HEK293 (cell line): ENCODE data around the gene LRRC49.
A peak's percentile ranks its signal among the peaks of the same experiment; 100 is the strongest.

ENCODE experiments used
- GLI4 ChIP-seq: fragments of 450-650 bp; formaldehyde crosslinking; IDR thresholded peaks from 2 replicates; pipeline ENCODE4 v1.5.1; 2016; ENCODE audit warnings: missing biosample characterization, missing genetic modification characterization
- HOXD13 ChIP-seq: sonication (generic); formaldehyde crosslinking; IDR thresholded peaks from 2 replicates; pipeline ENCODE4 v1.8.0; 2022; ENCODE audit warnings: missing genetic modification reagents, borderline replicate concordance
- MYNN ChIP-seq: fragments of 450-650 bp; formaldehyde crosslinking; IDR thresholded peaks from 2 replicates; pipeline ENCODE4 v1.5.1; 2016; ENCODE audit warnings: missing biosample characterization, missing genetic modification characterization, borderline replicate concordance
- SCRT1 ChIP-seq: fragments of 450-650 bp; formaldehyde crosslinking; IDR thresholded peaks from 2 replicates; pipeline ENCODE4 v1.5.1; 2016; ENCODE audit warnings: missing biosample characterization, missing genetic modification characterization, borderline replicate concordance
- ZBTB48 ChIP-seq: fragments of 450-650 bp; formaldehyde crosslinking; IDR thresholded peaks from 2 replicates; pipeline ENCODE4 v1.5.1; 2016; ENCODE audit warnings: missing biosample characterization, missing genetic modification characterization
- ZFHX2 ChIP-seq: fragments of 450-650 bp; formaldehyde crosslinking; conservative IDR thresholded peaks from 2 replicates; pipeline ENCODE4 v1.5.1; 2016; ENCODE audit warnings: missing biosample characterization, missing genetic modification characterization
- ZFP3 ChIP-seq: fragments of 450-650 bp; formaldehyde crosslinking; IDR thresholded peaks from 2 replicates; pipeline ENCODE4 v1.5.1; 2016; ENCODE audit warnings: low read depth, missing biosample characterization, missing genetic modification characterization
- ZNF10 ChIP-seq: fragments of 450-650 bp; formaldehyde crosslinking; IDR thresholded peaks from 2 replicates; pipeline ENCODE4 v1.5.1; 2017; ENCODE audit warnings: missing biosample characterization, missing genetic modification characterization
- ZNF175 ChIP-seq: fragments of 450-650 bp; formaldehyde crosslinking; IDR thresholded peaks from 2 replicates; pipeline ENCODE4 v1.5.1; 2016; ENCODE audit warnings: missing biosample characterization, missing genetic modification characterization
- ZNF184 ChIP-seq: fragments of 450-650 bp; IDR thresholded peaks from 2 replicates; pipeline ENCODE4 v1.5.1; 2018; ENCODE audit warnings: missing biosample characterization, mild to moderate bottlenecking, missing genetic modification characterization
- ZNF214 ChIP-seq: fragments of 450-650 bp; formaldehyde crosslinking; IDR thresholded peaks from 2 replicates; pipeline ENCODE4 v1.5.1; 2017; ENCODE audit warnings: missing biosample characterization, mild to moderate bottlenecking, missing genetic modification characterization, borderline replicate concordance
- ZNF280D ChIP-seq: fragments of 450-650 bp; formaldehyde crosslinking; IDR thresholded peaks from 2 replicates; pipeline ENCODE4 v1.5.1; 2016; ENCODE audit warnings: missing biosample characterization, missing genetic modification characterization
- ZNF311 ChIP-seq: fragments of 450-650 bp; formaldehyde crosslinking; IDR thresholded peaks from 2 replicates; pipeline ENCODE4 v1.5.1; 2017; ENCODE audit warnings: missing biosample characterization, missing genetic modification characterization, borderline replicate concordance
- ZNF335 ChIP-seq: fragments of 450-650 bp; formaldehyde crosslinking; conservative IDR thresholded peaks from 2 replicates; pipeline ENCODE4 v1.5.1; 2016; ENCODE audit warnings: missing biosample characterization, missing genetic modification characterization
- ZNF366 ChIP-seq: fragments of 450-650 bp; formaldehyde crosslinking; conservative IDR thresholded peaks from 2 replicates; pipeline ENCODE4 v1.5.1; 2016; ENCODE audit warnings: missing biosample characterization, missing genetic modification characterization
- ZNF404 ChIP-seq: fragments of 450-650 bp; formaldehyde crosslinking; IDR thresholded peaks from 2 replicates; pipeline ENCODE4 v1.5.1; 2017; ENCODE audit warnings: missing biosample characterization, missing genetic modification characterization
- ZNF473 ChIP-seq: fragments of 450-650 bp; formaldehyde crosslinking; IDR thresholded peaks from 2 replicates; pipeline ENCODE4 v1.5.1; 2017; ENCODE audit warnings: missing biosample characterization, missing genetic modification characterization
- ZNF518A ChIP-seq: fragments of 450-650 bp; formaldehyde crosslinking; conservative IDR thresholded peaks from 2 replicates; pipeline ENCODE4 v1.5.1; 2016; ENCODE audit warnings: low read depth, missing biosample characterization, missing genetic modification characterization
- ZNF548 ChIP-seq: fragments of 450-650 bp; formaldehyde crosslinking; IDR thresholded peaks from 2 replicates; pipeline ENCODE4 v1.5.1; 2016; ENCODE audit warnings: missing biosample characterization, missing genetic modification characterization
- ZNF600 ChIP-seq: fragments of 450-650 bp; formaldehyde crosslinking; IDR thresholded peaks from 2 replicates; pipeline ENCODE4 v1.5.1; 2016; ENCODE audit warnings: missing biosample characterization, missing genetic modification characterization
- ZNF623 ChIP-seq: fragments of 450-650 bp; formaldehyde crosslinking; IDR thresholded peaks from 2 replicates; pipeline ENCODE4 v1.5.1; 2016; ENCODE audit warnings: missing biosample characterization, missing genetic modification characterization
- ZNF654 ChIP-seq: fragments of 450-650 bp; formaldehyde crosslinking; IDR thresholded peaks from 2 replicates; pipeline ENCODE4 v1.5.1; 2016; ENCODE audit warnings: low read depth, missing biosample characterization, missing genetic modification characterization
- ZNF776 ChIP-seq: fragments of 450-650 bp; formaldehyde crosslinking; IDR thresholded peaks from 2 replicates; pipeline ENCODE4 v1.5.0; 2017; ENCODE audit warnings: missing biosample characterization, missing genetic modification characterization, borderline replicate concordance
- ZNF791 ChIP-seq: fragments of 450-650 bp; formaldehyde crosslinking; IDR thresholded peaks from 2 replicates; pipeline ENCODE4 v1.5.1; 2016; ENCODE audit warnings: missing biosample characterization, missing genetic modification characterization
- ZNF837 ChIP-seq: fragments of 450-650 bp; formaldehyde crosslinking; IDR thresholded peaks from 2 replicates; pipeline ENCODE4 v1.5.1; 2016; ENCODE audit warnings: missing biosample characterization, missing genetic modification characterization
- ZSCAN16 ChIP-seq: fragments of 450-650 bp; formaldehyde crosslinking; IDR thresholded peaks from 2 replicates; pipeline ENCODE4 v1.5.1; 2016; ENCODE audit warnings: missing biosample characterization, missing genetic modification characterization
- ZSCAN4 ChIP-seq: fragments of 450-650 bp; formaldehyde crosslinking; IDR thresholded peaks from 2 replicates; pipeline ENCODE4 v1.5.1; 2017; ENCODE audit warnings: missing biosample characterization, missing genetic modification characterization
- ZXDB ChIP-seq: fragments of 450-650 bp; formaldehyde crosslinking; IDR thresholded peaks from 2 replicates; pipeline ENCODE4 v1.5.1; 2016; ENCODE audit warnings: missing biosample characterization, missing genetic modification characterization

Gene LRRC49

GRCh38 chr15:70892002-70892911 is at the start of gene LRRC49, which contains the start of gene THAP10 (continued):
- 0 out of 2 replicates have a peak, but pooled peaks have one; percentile 30 for TF ChIP-seq ZNF184 (tag by site-specific recombination)
- TF ChIP-seq ZNF335 (tag by site-specific recombination): peak; percentile 97
- TF ChIP-seq ZNF654 (tag by site-specific recombination): no peak
- no peak for TF ChIP-seq ZNF311 (tag by site-specific recombination)
- no peak for TF ChIP-seq ZNF473 (tag by site-specific recombination)
- no peak for TF ChIP-seq ZNF776 (tag by site-specific recombination)
- no peak; the same call in 1 of the 2 replicates for TF ChIP-seq ZNF548
- TF ChIP-seq ZNF366 (tag by site-specific recombination): peak; percentile 90
- peak; percentile 96 for TF ChIP-seq ZXDB (tag by site-specific recombination)
- TF ChIP-seq HOXD13 (CRISPR knock-in tag): peak; percentile 87
- peak; percentile 98 for TF ChIP-seq ZNF600
- TF ChIP-seq ZNF10 (tag by site-specific recombination): peak; percentile 96
- TF ChIP-seq ZFP3 (tag by site-specific recombination): 0 out of 2 replicates have a peak, but pooled peaks have one; percentile 36
- no peak for TF ChIP-seq ZNF404
- TF ChIP-seq ZNF623 (tag by site-specific recombination): peak; percentile 31; the same call in 1 of the 2 replicates
- peak; percentile 99 for TF ChIP-seq MYNN
- 0 out of 2 replicates have a peak, but pooled peaks have one; percentile 46 for TF ChIP-seq ZNF791
- TF ChIP-seq ZSCAN4: peak; percentile 39; the same call in 1 of the 2 replicates
- peak; percentile 82 for TF ChIP-seq ZNF518A (tag by site-specific recombination)
- no peak for TF ChIP-seq ZNF280D (tag by site-specific recombination)
- TF ChIP-seq ZSCAN16: 0 out of 2 replicates have a peak, but pooled peaks have one; percentile 28
- TF ChIP-seq ZNF214 (tag by site-specific recombination): no peak
- no peak for TF ChIP-seq ZNF837 (tag by site-specific recombination)
- TF ChIP-seq SCRT1: peak; percentile 62; the same call in 1 of the 2 replicates
- TF ChIP-seq ZBTB48 (tag by site-specific recombination): peak; percentile 95
- TF ChIP-seq ZFHX2 (tag by site-specific recombination): peak; percentile 63
- no peak for TF ChIP-seq ZNF175 (tag by site-specific recombination)
- TF ChIP-seq GLI4: peak; percentile 89
